Mesenchymal stem cell (in vitro differentiated cells and primary cell): ENCODE results near the gene BICC1.

Experiments
- DNase-seq: peaks from one replicate; pipeline ENCODE4 v3.0.0-alpha.2; 2013
- H2AFZ ChIP-seq: one replicate; pipeline ENCODE4 v1.6.1; 2013; ENCODE audit warnings: low read depth, mild to moderate bottlenecking, control low read depth, inconsistent platforms, low read length, moderate library complexity
- H2AK5ac ChIP-seq: 2 replicates; pipeline ENCODE4 v1.6.1; 2013; ENCODE audit warnings: low read length, moderate library complexity, mild to moderate bottlenecking, inconsistent platforms; ENCODE audit not compliant: severe bottlenecking
- H2BK120ac ChIP-seq: one replicate; pipeline ENCODE4 v1.6.1; 2013; ENCODE audit warnings: low read depth, mild to moderate bottlenecking, inconsistent platforms, low read length, moderate library complexity
- H2BK12ac ChIP-seq, 2 experiments: one replicate each; pipeline ENCODE4 v1.6.1; 2013; ENCODE audit warnings: inconsistent platforms in 2 of 2, low read length in 2 of 2, mild to moderate bottlenecking in 2 of 2, moderate library complexity in 2 of 2, control low read depth in 1 of 2
- H2BK15ac ChIP-seq: one replicate; pipeline ENCODE4 v1.6.1; 2013; ENCODE audit warnings: mild to moderate bottlenecking, low read depth, inconsistent platforms; ENCODE audit not compliant: poor library complexity, severe bottlenecking
- H2BK5ac ChIP-seq: 2 replicates; pipeline ENCODE4 v1.6.1; 2013; ENCODE audit warnings: low read depth, mild to moderate bottlenecking, low read length, control low read depth, inconsistent platforms; ENCODE audit not compliant: poor library complexity, severe bottlenecking
- H3K14ac ChIP-seq, 2 experiments: one replicate each; pipeline ENCODE4 v1.6.1; 2013; ENCODE audit warnings: inconsistent platforms in 2 of 2, low read length in 2 of 2, control low read depth in 1 of 2, mild to moderate bottlenecking in 1 of 2, moderate library complexity in 1 of 2
- H3K18ac ChIP-seq, 2 experiments: one replicate each; pipeline ENCODE4 v1.6.1; 2013; ENCODE audit warnings: inconsistent platforms in 2 of 2, low read length in 2 of 2, control low read depth in 1 of 2, low read depth in 1 of 2, mild to moderate bottlenecking in 1 of 2
- H3K23ac ChIP-seq, 2 experiments: one replicate each; pipeline ENCODE4 v1.6.1; 2013; ENCODE audit warnings: inconsistent platforms in 2 of 2, low read length in 2 of 2, mild to moderate bottlenecking in 2 of 2, moderate library complexity in 2 of 2, control low read depth in 1 of 2
- H3K27ac ChIP-seq: 2 replicates; pipeline ENCODE4 v1.5.1; 2013; ENCODE audit warnings: mild to moderate bottlenecking, moderate library complexity, low read length, control low read depth, inconsistent platforms; ENCODE audit not compliant: poor library complexity, severe bottlenecking
- H3K27me3 ChIP-seq, 2 experiments: 2 replicates each; pipeline versions ENCODE4 v1.6.1 to v1.7.0; 2013; ENCODE audit warnings: low read length in 2 of 2, mild to moderate bottlenecking in 2 of 2, moderate library complexity in 2 of 2, control low read depth in 1 of 2, inconsistent platforms in 1 of 2; ENCODE audit not compliant: control insufficient read depth in 1 of 2, insufficient read depth in 1 of 2
- H3K36me3 ChIP-seq, 2 experiments: 2 replicates each; pipeline versions ENCODE4 v1.6.1 to v1.7.0; 2013; ENCODE audit warnings: low read length in 2 of 2, control low read depth in 1 of 2, inconsistent platforms in 1 of 2, low read depth in 1 of 2, mild to moderate bottlenecking in 1 of 2; ENCODE audit not compliant: insufficient read depth in 2 of 2, control insufficient read depth in 1 of 2
- H3K4ac ChIP-seq, 2 experiments: one replicate each; pipeline ENCODE4 v1.6.1; 2013; ENCODE audit warnings: inconsistent platforms in 2 of 2, low read length in 2 of 2, mild to moderate bottlenecking in 2 of 2, moderate library complexity in 2 of 2, control low read depth in 1 of 2, low read depth in 1 of 2
- H3K4me1 ChIP-seq: 2 replicates; pipeline ENCODE4 v1.6.1; 2013; ENCODE audit warnings: low read depth, low read length, control low read depth; ENCODE audit not compliant: control insufficient read depth, insufficient read depth
- H3K4me2 ChIP-seq: 2 replicates; pipeline ENCODE4 v1.6.1; 2013; ENCODE audit warnings: low read length, mild to moderate bottlenecking, inconsistent platforms; ENCODE audit not compliant: poor library complexity, severe bottlenecking
- H3K4me3 ChIP-seq, 2 experiments: 2 replicates each; pipeline versions ENCODE4 v1.5.1 to v1.7.0; 2013; ENCODE audit warnings: low read length in 2 of 2, mild to moderate bottlenecking in 2 of 2, control low read depth in 1 of 2, low read depth in 1 of 2; ENCODE audit not compliant: insufficient read depth in 1 of 2
- H3K79me1 ChIP-seq: replicated peaks from 2 replicates; pipeline ENCODE4 v1.6.1; 2013; ENCODE audit warnings: mild to moderate bottlenecking, control low read depth, low read length, inconsistent platforms; ENCODE audit not compliant: poor library complexity, severe bottlenecking
- H3K9ac ChIP-seq: 2 replicates; pipeline ENCODE4 v1.7.0; 2013; ENCODE audit warnings: mild to moderate bottlenecking, low read length, moderate library complexity
- H3K9me3 ChIP-seq: 2 replicates; pipeline ENCODE4 v1.7.0; 2013; ENCODE audit warnings: mild to moderate bottlenecking, low read length; ENCODE audit not compliant: control insufficient read depth
- H4K8ac ChIP-seq: one replicate; pipeline ENCODE4 v1.6.1; 2013; ENCODE audit warnings: inconsistent platforms, mild to moderate bottlenecking, low read length, moderate library complexity
- H4K91ac ChIP-seq: one replicate; pipeline ENCODE4 v1.6.1; 2013; ENCODE audit warnings: mild to moderate bottlenecking, low read length, inconsistent platforms
- WGBS: methylation state at CpG from one replicate; pipeline ENCODE4 v1.1.7; 2013; ENCODE audit warnings: mixed read lengths; 5-methylcytosine and 5-hydroxymethylcytosine counted together

The BICC1 gene

DNA sequence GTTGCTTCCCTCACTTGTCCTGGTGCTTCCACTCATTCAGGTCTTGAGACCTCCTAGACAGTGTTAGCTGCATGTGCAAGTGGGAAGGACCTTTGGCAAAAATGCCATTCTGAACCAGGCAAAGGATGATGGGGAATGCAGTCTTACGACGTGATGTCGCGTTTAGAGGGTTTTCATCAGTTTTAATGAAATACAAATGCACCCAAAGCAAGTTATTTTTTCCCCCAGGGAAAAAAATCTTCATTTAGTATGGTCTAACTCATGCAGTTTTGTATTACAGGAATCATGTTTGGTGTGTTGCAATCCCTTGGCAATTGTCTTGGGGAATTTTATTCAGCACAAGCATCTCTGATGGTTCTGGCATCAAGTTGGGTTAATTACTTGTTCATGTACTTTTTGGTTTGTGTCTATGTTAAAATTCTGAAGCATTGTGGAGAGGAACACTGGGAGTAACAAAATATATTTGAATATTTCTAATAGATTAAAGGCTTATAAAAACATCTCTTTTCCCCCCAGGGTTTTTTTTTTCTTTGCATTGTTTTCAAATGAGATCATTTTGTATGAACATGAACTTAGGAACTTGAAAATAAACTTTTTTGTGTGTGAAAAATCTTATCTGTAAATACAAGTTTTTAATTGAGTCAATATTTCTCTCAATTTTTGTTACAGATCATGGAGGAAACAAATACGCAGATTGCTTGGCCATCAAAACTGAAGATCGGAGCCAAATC is 188.9 kb downstream of the BICC1 start:
- Histone ChIP-seq H3K18ac (no peak overlapping the region), H3K4me3 (peak overlapping the region in 1 of 2 experiments; percentile 20), H3K79me1 (peaks cover 2% of the 10 kb centered on the region), H3K9ac (peak overlapping the region; percentile 74), H3K4ac (no peak overlapping the region), H2BK12ac (no peak overlapping the region), H3K23ac (no peak overlapping the region), H3K4me1 (peaks cover 13% of the 10 kb centered on the region), H3K14ac (no peak overlapping the region), H3K27me3 (no peaks in the 10 kb centered on the region), H3K27ac (peak overlapping the region; percentile 39), H2BK15ac (no peak overlapping the region), H3K9me3 (no peaks in the 10 kb centered on the region), H2AK5ac (no peak overlapping the region), H3K36me3 (peaks cover 7 to 24% of the 10 kb centered on the region in 2 experiments), H4K91ac (no peak overlapping the region), H4K8ac (no peak overlapping the region), H2AFZ (no peak overlapping the region), H2BK120ac (no peak overlapping the region), H2BK5ac (no peak overlapping the region), H3K4me2 (no peak overlapping the region)
- DNase-seq: no peak
- WGBS: 82% methylated on average over 6 of the region's 6 CpGs

DNA sequence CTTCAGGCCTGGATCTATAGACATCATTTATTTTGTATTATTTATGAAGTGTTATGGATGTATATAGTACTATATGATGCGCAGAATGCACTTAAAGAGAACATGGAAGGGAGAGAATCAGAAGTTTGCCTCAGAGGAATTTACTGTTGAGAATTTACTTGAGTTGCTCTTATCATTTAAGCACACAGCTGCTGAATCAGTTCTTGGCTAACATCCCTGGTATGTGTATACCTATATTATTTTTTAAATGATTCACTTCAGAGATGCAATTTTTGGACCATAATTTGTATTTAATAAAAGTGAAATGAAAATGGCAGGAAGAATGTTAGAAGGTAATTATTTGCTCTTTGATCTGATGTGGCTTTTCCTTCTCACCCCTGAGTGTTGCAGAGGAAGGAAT is 191.6 kb downstream of the BICC1 start:
- no peak overlapping the region for H3K4me2 ChIP-seq
- DNase-seq: no peak
- peak overlapping the region; percentile 70 for H3K9ac ChIP-seq
- H2BK5ac ChIP-seq: no peak overlapping the region
- H4K8ac ChIP-seq: no peak overlapping the region
- no peak overlapping the region for H3K4ac ChIP-seq
- H3K9me3 ChIP-seq: no peaks in the 10 kb centered on the region
- no peak overlapping the region for H2BK12ac ChIP-seq
- H3K4me3 ChIP-seq: peak overlapping the region in 1 of 2 experiments; percentile 45
- no peak overlapping the region for H3K14ac ChIP-seq
- H3K18ac ChIP-seq: no peak overlapping the region
- no peak overlapping the region for H2BK120ac ChIP-seq
- H2AK5ac ChIP-seq: no peak overlapping the region
- H2BK15ac ChIP-seq: no peak overlapping the region
- peak overlapping the region; percentile 14 for H3K27ac ChIP-seq
- peaks cover 6% of the 10 kb centered on the region for H3K4me1 ChIP-seq
- no peak overlapping the region for H2AFZ ChIP-seq
- no peaks in the 10 kb centered on the region for H3K27me3 ChIP-seq
- H3K79me1 ChIP-seq: peaks cover 4% of the 10 kb centered on the region
- WGBS: 88% methylated on average over 1 of the region's 1 CpG
- no peak overlapping the region for H4K91ac ChIP-seq
- peaks cover 8 to 18% of the 10 kb centered on the region in 2 experiments for H3K36me3 ChIP-seq
- H3K23ac ChIP-seq: no peak overlapping the region

DNA sequence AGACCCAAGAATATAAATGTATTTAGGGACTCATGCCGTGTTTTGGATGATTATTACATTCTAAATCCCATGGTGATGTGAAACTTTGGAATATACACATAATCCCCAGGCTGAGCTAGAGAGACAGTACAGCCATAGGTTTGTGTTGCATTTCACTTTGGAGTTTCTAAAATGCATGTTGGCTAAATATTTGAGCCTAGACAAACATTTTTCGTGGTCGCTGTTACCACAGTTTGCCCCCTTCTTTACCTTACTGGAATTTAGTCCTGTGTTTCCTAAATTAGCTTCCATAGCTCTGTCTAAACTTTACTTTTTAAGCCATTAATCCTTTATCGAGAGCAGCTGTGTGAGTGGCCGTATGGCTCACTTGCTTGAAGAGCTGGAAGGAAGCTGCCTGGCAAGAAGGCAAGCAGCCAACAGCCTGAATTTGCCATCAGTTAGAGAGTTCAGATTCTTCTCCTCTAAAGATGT is 192.0 kb downstream of the BICC1 start:
- 46% methylated on average over 4 of the region's 5 CpGs for WGBS
- Histone ChIP-seq H2BK12ac (no peak overlapping the region), H2AK5ac (no peak overlapping the region), H3K23ac (no peak overlapping the region), H4K91ac (no peak overlapping the region), H3K4me2 (no peak overlapping the region), H2BK15ac (no peak overlapping the region), H2BK5ac (no peak overlapping the region), H3K9me3 (no peaks in the 10 kb centered on the region), H3K4me1 (peaks cover 6% of the 10 kb centered on the region), H3K14ac (no peak overlapping the region), H3K27ac (peak overlapping the region; percentile 14), H3K4ac (no peak overlapping the region), H3K36me3 (peaks cover 8 to 23% of the 10 kb centered on the region in 2 experiments), H4K8ac (no peak overlapping the region), H3K18ac (no peak overlapping the region), H2AFZ (no peak overlapping the region), H3K4me3 (peak overlapping the region in 1 of 2 experiments; percentile 45), H3K9ac (peak overlapping the region; percentile 70), H2BK120ac (no peak overlapping the region), H3K27me3 (no peaks in the 10 kb centered on the region), H3K79me1 (peaks cover 4% of the 10 kb centered on the region)
- no peak for DNase-seq

DNA sequence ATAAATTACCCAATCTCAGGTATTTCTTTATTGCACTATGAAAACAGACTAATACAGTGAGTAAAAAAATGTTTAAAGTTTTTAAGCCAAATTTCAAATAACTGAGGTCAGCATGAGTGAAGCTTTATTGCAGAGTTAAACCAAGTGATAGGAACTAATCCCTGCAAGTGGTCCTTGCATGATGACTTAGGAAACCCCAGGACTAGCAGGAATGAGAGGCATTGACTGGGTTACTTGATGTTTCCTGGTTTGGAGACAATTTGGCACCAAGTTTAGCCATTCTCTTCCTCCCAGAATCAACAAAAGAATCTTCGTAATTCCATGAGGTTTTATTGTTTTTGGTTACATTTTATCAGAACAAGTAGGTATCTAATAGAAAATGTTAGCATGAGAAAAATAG is 194.2 kb downstream of the BICC1 start:
- H3K4me3 ChIP-seq: no peak overlapping the region
- WGBS: 80% methylated on average over 1 of the region's 1 CpG
- peak overlapping the region; percentile 16 for H3K27ac ChIP-seq
- H3K23ac ChIP-seq: no peak overlapping the region
- H3K14ac ChIP-seq: no peak overlapping the region
- no peak overlapping the region for H3K18ac ChIP-seq
- no peaks in the 10 kb centered on the region for H3K9me3 ChIP-seq
- H2AFZ ChIP-seq: no peak overlapping the region
- H2AK5ac ChIP-seq: no peak overlapping the region
- H2BK120ac ChIP-seq: no peak overlapping the region
- H3K36me3 ChIP-seq: peaks cover 11 to 39% of the 10 kb centered on the region in 2 experiments
- H4K8ac ChIP-seq: no peak overlapping the region
- no peak overlapping the region for H2BK5ac ChIP-seq
- no peak overlapping the region for H4K91ac ChIP-seq
- peaks cover 2% of the 10 kb centered on the region for H3K4me1 ChIP-seq
- no peaks in the 10 kb centered on the region for H3K27me3 ChIP-seq
- no peak overlapping the region for H2BK15ac ChIP-seq
- no peak overlapping the region for H3K4ac ChIP-seq
- no peak overlapping the region for H3K9ac ChIP-seq
- H2BK12ac ChIP-seq: no peak overlapping the region
- H3K4me2 ChIP-seq: no peak overlapping the region
- no peak for DNase-seq
- peaks cover 7% of the 10 kb centered on the region for H3K79me1 ChIP-seq
